ENCODE results near the gene MIGA2. TPM values are rescaled to one million over a fixed set of nuclear protein-coding genes. Genes with fewer than 3 reads are reported as not detected.

The MIGA2 gene
- total and polyA plus RNA-seq, 4 donors, result 8.0 to 42.6 (median 16.9) TPM

GRCh38 chr9:129009584-129010141 is 26.8 kb upstream of the MIGA2 start:
- 98% methylated on average over 17 of the region's 17 CpGs for WGBS
- TF ChIP-seq NR2F2 (IDR thresholded peaks at IDR 0.05), result no peak
- TF ChIP-seq FOXA1 (IDR thresholded peaks at IDR 0.05), result no peak
- TF ChIP-seq ATF3 (IDR thresholded peaks at IDR 0.05), result no peak
- TF ChIP-seq FOXA2 (IDR thresholded peaks at IDR 0.05), result no peak
- TF ChIP-seq GABPA (IDR thresholded peaks at IDR 0.05 in 1 of 2, conservative IDR thresholded peaks at IDR 0.05 in 1 of 2), result no peak
- no peak for TF ChIP-seq YY1 (IDR thresholded peaks at IDR 0.05)
- no peak for TF ChIP-seq HNF4A (conservative IDR thresholded peaks at IDR 0.05)
- TF ChIP-seq TAF1 (conservative IDR thresholded peaks at IDR 0.05), result no peak
- TF ChIP-seq CTCF (IDR thresholded peaks at IDR 0.05; ENCODE audit: low read depth, low read length, missing input control), result no peak
- TF ChIP-seq JUND (IDR thresholded peaks at IDR 0.05), result no peak
- no peak for TF ChIP-seq MAX (IDR thresholded peaks at IDR 0.05)
- TF ChIP-seq EGR1 (IDR thresholded peaks at IDR 0.05; ENCODE audit: low read depth in 2 of 2), result no peak
- H3K4me3 ChIP-seq (ENCODE audit: low read depth in 1 of 3, low read length in 3 of 3), result no peak overlapping the region
- peaks cover 0 to 11% (median 3%) of the 10 kb centered on the region in 4 donors for H3K4me1 ChIP-seq (ENCODE audit: control insufficient read depth in 4 of 4, insufficient read depth in 4 of 4, low read length in 3 of 4)
- H3K9ac ChIP-seq (ENCODE audit: low read depth in 1 of 2, low read length in 2 of 2), result no peak overlapping the region
- no peak for DNase-seq (ENCODE audit: low spot score)
- H3K27ac ChIP-seq (ENCODE audit: low read depth in 1 of 2, low read length in 2 of 2), result no peak overlapping the region
- no peaks in the 10 kb centered on the region for H3K9me3 ChIP-seq (ENCODE audit: control insufficient read depth in 4 of 4, low read length in 3 of 4)
- no peaks in the 10 kb centered on the region for H3K27me3 ChIP-seq (ENCODE audit: control insufficient read depth in 4 of 4, insufficient read depth in 4 of 4, low read length in 3 of 4)
- H3K36me3 ChIP-seq (ENCODE audit: control insufficient read depth in 4 of 4, insufficient read depth in 3 of 4, low read depth in 1 of 4, low read length in 3 of 4), result peaks cover 0 to 32% (median 10%) of the 10 kb centered on the region in 4 donors

- Histone ChIP-seq H3K9ac (ENCODE audit: low read depth in 1 of 2, low read length in 2 of 2) (no peak overlapping the region), H3K36me3 (ENCODE audit: control insufficient read depth in 4 of 4, insufficient read depth in 3 of 4, low read depth in 1 of 4, low read length in 3 of 4) (peaks cover 0 to 26% (median 6%) of the 10 kb centered on the region in 4 donors), H3K27ac (ENCODE audit: low read depth in 1 of 2, low read length in 2 of 2) (no peak overlapping the region), H3K27me3 (ENCODE audit: control insufficient read depth in 4 of 4, insufficient read depth in 4 of 4, low read length in 3 of 4) (no peaks in the 10 kb centered on the region), H3K9me3 (ENCODE audit: control insufficient read depth in 4 of 4, low read length in 3 of 4) (no peaks in the 10 kb centered on the region), H3K4me1 (ENCODE audit: control insufficient read depth in 4 of 4, insufficient read depth in 4 of 4, low read length in 3 of 4) (peaks cover 0 to 11% (median 3%) of the 10 kb centered on the region in 4 donors), H3K4me3 (ENCODE audit: low read depth in 1 of 3, low read length in 3 of 3) (no peak overlapping the region)
- TF ChIP-seq SP1 (IDR thresholded peaks at IDR 0.05), result no peak
- no peak for DNase-seq (ENCODE audit: low spot score)
- WGBS, result 96% methylated on average over 8 of the region's 8 CpGs
Measured at GRCh38 chr9:129010267-129010975, 26.0 kb upstream of the MIGA2 start.

GRCh38 chr9:129011170-129011569 is 25.3 kb upstream of the MIGA2 start:
- Histone ChIP-seq H3K27ac (ENCODE audit: low read depth in 1 of 2, low read length in 2 of 2) (no peak overlapping the region), H3K4me1 (ENCODE audit: control insufficient read depth in 4 of 4, insufficient read depth in 4 of 4, low read length in 3 of 4) (peaks cover 0 to 11% (median 3%) of the 10 kb centered on the region in 4 donors), H3K4me3 (ENCODE audit: low read depth in 1 of 3, low read length in 3 of 3) (no peak overlapping the region), H3K27me3 (ENCODE audit: control insufficient read depth in 4 of 4, insufficient read depth in 4 of 4, low read length in 3 of 4) (no peaks in the 10 kb centered on the region), H3K36me3 (ENCODE audit: control insufficient read depth in 4 of 4, insufficient read depth in 3 of 4, low read depth in 1 of 4, low read length in 3 of 4) (peaks cover 0 to 19% (median 3%) of the 10 kb centered on the region in 4 donors), H3K9me3 (ENCODE audit: control insufficient read depth in 4 of 4, low read length in 3 of 4) (no peaks in the 10 kb centered on the region), H3K9ac (ENCODE audit: low read depth in 1 of 2, low read length in 2 of 2) (no peak overlapping the region)
- TF ChIP-seq RAD21 (IDR thresholded peaks at IDR 0.05), result no peak
- TF ChIP-seq NR2F2 (IDR thresholded peaks at IDR 0.05), result no peak
- no peak for TF ChIP-seq SP1 (IDR thresholded peaks at IDR 0.05)
- TF ChIP-seq FOXA1 (IDR thresholded peaks at IDR 0.05), result no peak
- TF ChIP-seq YY1 (IDR thresholded peaks at IDR 0.05), result no peak
- DNase-seq (ENCODE audit: low spot score), result no peak
- 96% methylated on average over 19 of the region's 19 CpGs for WGBS
